SK-N-SH (cell line): ENCODE data around the gene ZCCHC14. TPM values are rescaled to one million over a fixed set of nuclear protein-coding genes. Genes with fewer than 3 reads are reported as not detected.
A peak's percentile ranks its signal among the peaks of the same experiment; 100 is the strongest.
"Not testable (repeated sequence)": the region's sequence is repeated elsewhere in the genome, so short reads cannot be mapped to it uniquely, and the experiment has no call there.

Source experiments
- CTCF ChIA-PET: fragments of 300-600, 350-600 bp; formaldehyde crosslinking; extraction: SDS; loops from one replicate; lab custom pipeline; 2021; lab: Yijun Ruan, JAX
- POLR2A ChIA-PET: fragments of 350-600 bp; sonication (Branson Sonifier 250); formaldehyde crosslinking; extraction: SDS; loops from one replicate; lab custom pipeline; 2020; ENCODE audit warnings: antibody characterized with exemption, inconsistent platforms; lab: Yijun Ruan, JAX
- DNase-seq: peaks from one replicate; pipeline ENCODE4 v3.0.0; 2012
- H2AFZ ChIP-seq: fragments of 200-600 bp; sonication (generic); 2 replicates; pipeline ENCODE4 v1.8.1; 2016; ENCODE audit warnings: antibody characterized with exemption, mild to moderate bottlenecking, low read depth
- H3F3A ChIP-seq: fragments of 200-600 bp; sonication (generic); replicated peaks from 2 replicates; pipeline ENCODE3; 2016; ENCODE audit warnings: antibody characterized with exemption, mild to moderate bottlenecking; ENCODE audit not compliant: insufficient read depth
- H3K27ac ChIP-seq, 2 experiments: fragments of 200-500 bp in 1 of 2; fragments of 200-600 bp in 1 of 2; sonication (Bioruptor generic) in 1 of 2; sonication (generic), shearing (Covaris generic) in 1 of 2; 2 replicates each; pipeline versions ENCODE4 v1.5.1 to v1.6.1; 2014 to 2016; ENCODE audit warnings: low read depth in 2 of 2, inconsistent platforms in 1 of 2, low read length in 1 of 2, mild to moderate bottlenecking in 1 of 2, mixed read lengths in 1 of 2
- H3K27me3 ChIP-seq: fragments of 200-600 bp; sonication (generic), shearing (Covaris generic); 2 replicates; pipeline ENCODE4 v1.6.1; 2016; ENCODE audit warnings: mixed run types; ENCODE audit not compliant: insufficient read depth
- H3K36me3 ChIP-seq, 2 experiments: fragments of 200-500 bp in 1 of 2; fragments of 200-600 bp in 1 of 2; sonication (Bioruptor generic) in 1 of 2; sonication (generic) in 1 of 2; replicated peaks in 1 of 2; 2 replicates each; pipeline versions ENCODE3 to v1.5.1; 2014 to 2016; ENCODE audit warnings: low read length in 1 of 2, mild to moderate bottlenecking in 1 of 2; ENCODE audit not compliant: insufficient read depth in 2 of 2, control insufficient read depth in 1 of 2
- H3K4me1 ChIP-seq, 2 experiments: fragments of 200-500 bp in 1 of 2; fragments of 200-600 bp in 1 of 2; sonication (Bioruptor generic) in 1 of 2; sonication (generic), shearing (Covaris generic) in 1 of 2; 2 replicates each; pipeline versions ENCODE4 v1.5.1 to v1.6.1; 2014 to 2016; ENCODE audit warnings: low read depth in 1 of 2, low read length in 1 of 2, mixed run types in 1 of 2; ENCODE audit not compliant: insufficient read depth in 2 of 2, control insufficient read depth in 1 of 2
- H3K4me2 ChIP-seq: fragments of 200-600 bp; sonication (generic), shearing (Covaris generic); 2 replicates; pipeline ENCODE4 v1.6.1; 2017; ENCODE audit warnings: mixed run types
- H3K4me3 ChIP-seq, 2 experiments: fragments of 200-500 bp in 1 of 2; fragments of 200-600 bp in 1 of 2; sonication (Bioruptor generic) in 1 of 2; sonication (generic), shearing (Covaris generic) in 1 of 2; 2 replicates each; pipeline versions ENCODE4 v1.5.1 to v1.8.1; 2014 to 2016; ENCODE audit warnings: low read depth in 2 of 2, inconsistent platforms in 1 of 2, low read length in 1 of 2, mild to moderate bottlenecking in 1 of 2, mixed read lengths in 1 of 2, moderate library complexity in 1 of 2
- H3K79me2 ChIP-seq: fragments of 200-600 bp; sonication (generic); 2 replicates; pipeline ENCODE4 v1.8.1; 2017; ENCODE audit warnings: mild to moderate bottlenecking; ENCODE audit not compliant: insufficient read depth
- H3K9ac ChIP-seq: fragments of 200-600 bp; sonication (generic); 2 replicates; pipeline ENCODE4 v1.6.1; 2017; ENCODE audit warnings: mixed run types
- H3K9me2 ChIP-seq: fragments of 200-600 bp; sonication (generic); 2 replicates; pipeline ENCODE4 v1.6.1; 2017; ENCODE audit warnings: mixed run types
- H3K9me3 ChIP-seq: fragments of 200-600 bp; sonication (generic); 2 replicates; pipeline ENCODE4 v1.6.1; 2017; ENCODE audit warnings: mixed run types, mild to moderate bottlenecking, moderate library complexity
- H4K20me1 ChIP-seq: fragments of 200-600 bp; sonication (generic); 2 replicates; pipeline ENCODE4 v1.6.1; 2017; ENCODE audit warnings: mild to moderate bottlenecking, mixed run types; ENCODE audit not compliant: insufficient read depth
- CTCF ChIP-seq: fragments of 200-600 bp; sonication (generic); IDR thresholded peaks from 2 replicates; pipeline ENCODE4 v1.6.1; 2017; ENCODE audit warnings: antibody characterized with exemption, mild to moderate bottlenecking, moderate library complexity
- FOXM1 ChIP-seq: IDR thresholded peaks from 2 replicates; pipeline ENCODE4 v1.4.0; 2012; ENCODE audit warnings: low read depth, mild to moderate bottlenecking
- GATA2 ChIP-seq: sonication (generic); formaldehyde crosslinking; IDR thresholded peaks from 2 replicates; pipeline ENCODE4 v1.5.0; 2020; ENCODE audit warnings: mild to moderate bottlenecking, missing genetic modification reagents
- MXI1 ChIP-seq: IDR thresholded peaks from 2 replicates; pipeline ENCODE4 v1.6.1; 2012; ENCODE audit warnings: mild to moderate bottlenecking, low read depth, low read length, improper control_type of control experiment
- NFIC ChIP-seq: IDR thresholded peaks from 2 replicates; pipeline ENCODE4 v1.4.0; 2012; ENCODE audit warnings: borderline replicate concordance
- RAD21 ChIP-seq: IDR thresholded peaks from 2 replicates; pipeline ENCODE4 v1.6.1; 2012; ENCODE audit warnings: mild to moderate bottlenecking, low read length
- REST ChIP-seq: IDR thresholded peaks from 2 replicates; pipeline ENCODE4 v1.6.1; 2012; ENCODE audit warnings: mild to moderate bottlenecking, low read depth, low read length, moderate library complexity
- SMC3 ChIP-seq: IDR thresholded peaks from 2 replicates; pipeline ENCODE4 v1.6.1; 2012; ENCODE audit warnings: low read depth, low read length, improper control_type of control experiment
- TEAD4 ChIP-seq: IDR thresholded peaks from 2 replicates; pipeline ENCODE4 v1.4.0; 2012; ENCODE audit warnings: mild to moderate bottlenecking, borderline replicate concordance; ENCODE audit not compliant: insufficient read depth
- WGBS: methylation state at CpG from one replicate; pipeline ENCODE4 v1.1.6; 2017; ENCODE audit warnings: low lambda C conversion rate; 5-methylcytosine and 5-hydroxymethylcytosine counted together
- polyA plus RNA-seq, 3 experiments: library from polyadenylated mRNA; depleted of rRNA; stranded (reverse); fragments of >200 nt; gene quantifications; 2 replicates each; pipeline ENCODE4 v1.2.3, GENCODE V29; 2012

Gene ZCCHC14
- polyA plus RNA-seq, 1 of the 3 experiments (the other 2 are of a cell fraction), result 5.7 TPM

DNA sequence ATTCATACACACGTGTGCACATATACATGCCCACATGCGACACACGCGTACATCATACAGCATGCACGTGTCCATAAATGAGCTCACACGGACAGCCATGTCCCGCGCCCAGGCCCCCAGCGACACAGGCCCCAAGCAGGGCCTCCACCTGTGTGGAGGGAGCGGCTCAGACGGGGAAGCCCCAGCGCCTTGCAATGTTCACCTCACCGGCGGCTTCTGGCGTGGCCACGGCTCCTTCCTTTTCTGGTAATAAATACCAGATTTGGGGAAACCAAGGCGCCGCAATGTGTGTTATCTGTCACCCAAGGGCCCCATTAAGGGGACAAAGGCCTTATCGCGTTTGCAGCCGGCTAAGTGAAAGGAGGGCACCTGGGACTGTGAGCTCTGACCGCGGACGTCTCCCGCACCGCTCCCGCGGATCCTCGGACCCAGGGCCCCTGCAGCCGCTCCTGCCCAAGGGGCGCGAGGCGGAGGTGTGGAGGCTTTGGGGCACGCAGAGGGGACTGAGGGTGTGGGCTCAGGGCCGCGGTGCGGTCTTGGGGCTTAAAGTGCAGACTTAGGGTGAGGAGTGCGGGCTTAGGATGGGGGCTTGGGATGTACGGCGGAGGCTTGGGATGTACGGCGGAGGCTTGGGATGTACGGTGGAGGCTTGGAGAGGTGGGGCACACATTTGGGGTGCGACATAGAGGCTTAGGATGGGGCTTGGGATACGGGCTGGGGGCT, 1.9 kb downstream of the ZCCHC14 start:
- not testable (repeated sequence) for H3K27me3 ChIP-seq, H3K9me2 ChIP-seq, H3K27ac ChIP-seq, H2AFZ ChIP-seq, H3K9me3 ChIP-seq, H3K36me3 ChIP-seq, H3F3A ChIP-seq, DNase-seq
- Histone ChIP-seq H4K20me1 (peaks cover 60% of the 10 kb centered on the region), H3K4me2 (peak overlapping the region; percentile 82), H3K4me3 (peak overlapping the region; percentile 59 to 64), H3K9ac (peak overlapping the region; percentile 48; the same call in 1 of the 2 replicates), H3K79me2 (peaks cover 59% of the 10 kb centered on the region), H3K4me1 (peaks cover 17 to 47% of the 10 kb centered on the region in 2 experiments)
- peak; percentile 80; the same call in 1 of the 2 replicates for TF ChIP-seq MXI1
- POLR2A ChIA-PET, result interaction anchor here (0.6 to 1.1 kb wide), 4 partner anchors 16 to 49 kb away, joined by 3 read pairs; no protein-coding TSS in a partner anchor
- 30% methylated on average over 26 of the region's 45 CpGs for WGBS
- CTCF ChIA-PET, result interaction anchor here (0.7 to 2.4 kb wide), 7 partner anchors 18 to 98 kb away, joined by 3 to 10 read pairs (median 5); no protein-coding TSS in a partner anchor

- 18% methylated on average over 16 of the region's 16 CpGs for WGBS
- Histone ChIP-seq H3K27ac (no peak overlapping the region; a peak in 1 of 4 replicates), H3K79me2 (peaks cover 66% of the 10 kb centered on the region), H3K4me3 (peak overlapping the region; percentile 59 to 64), H3K36me3 (no peaks in the 10 kb centered on the region)
- TF ChIP-seq NFIC (0 out of 2 replicates have a peak, but pooled peaks have one; percentile 6), FOXM1 (no peak)
- TF ChIP-seq, all 33 proteins: peak for 1
- no peaks in the 10 kb centered on the region for H3F3A ChIP-seq
- no peaks in the 10 kb centered on the region for H3K9me2 ChIP-seq
- no peak for DNase-seq
- no peaks in the 10 kb centered on the region for H3K27me3 ChIP-seq
- peak overlapping the region; percentile 82 for H3K4me2 ChIP-seq
- H3K9me3 ChIP-seq, result no peaks in the 10 kb centered on the region
- peaks cover 67% of the 10 kb centered on the region for H4K20me1 ChIP-seq
- peak overlapping the region; percentile 48; the same call in 1 of the 2 replicates for H3K9ac ChIP-seq
- ChIA-PET POLR2A (interaction anchor here (0.6 kb wide), 2 partner anchors 51 to 98 kb away, joined by 3 read pairs; no protein-coding TSS in a partner anchor), CTCF (interaction anchor here (1.3 to 2.4 kb wide), 5 partner anchors 25 to 146 kb away, joined by 3 to 10 read pairs (median 8); no protein-coding TSS in a partner anchor)
- H2AFZ ChIP-seq, result no peak overlapping the region
- peaks cover 23 to 50% of the 10 kb centered on the region in 2 experiments for H3K4me1 ChIP-seq
Measured at GRCh38 chr16:87490096-87490798, 2.6 kb downstream of the ZCCHC14 start.

GRCh38 chr16:87489434-87490045, 3.3 kb downstream of the ZCCHC14 start:
- ChIA-PET CTCF (interaction anchor here (1.3 to 1.9 kb wide), 3 partner anchors 73 to 147 kb away, joined by 3 to 8 read pairs (median 4); no protein-coding TSS in a partner anchor), POLR2A (interaction anchor here (0.6 kb wide), 1 partner anchor 99 kb away, joined by 3 read pairs; no protein-coding TSS in a partner anchor)
- H3K9ac ChIP-seq, result peak overlapping the region; percentile 48; the same call in 1 of the 2 replicates
- no peak overlapping the region for H3K27ac ChIP-seq
- DNase-seq, result no peak
- 63% methylated on average over 6 of the region's 6 CpGs for WGBS
- H3K79me2 ChIP-seq, result peaks cover 73% of the 10 kb centered on the region
- H3K9me2 ChIP-seq, result no peaks in the 10 kb centered on the region
- H3F3A ChIP-seq, result no peaks in the 10 kb centered on the region
- H3K9me3 ChIP-seq, result no peaks in the 10 kb centered on the region
- H3K4me3 ChIP-seq, result peak overlapping the region; percentile 59 to 64
- H3K27me3 ChIP-seq, result no peaks in the 10 kb centered on the region
- no peaks in the 10 kb centered on the region for H3K36me3 ChIP-seq
- H2AFZ ChIP-seq, result no peak overlapping the region
- H3K4me1 ChIP-seq, result peaks cover 23 to 55% of the 10 kb centered on the region in 2 experiments
- peak overlapping the region; percentile 82 for H3K4me2 ChIP-seq
- H4K20me1 ChIP-seq, result peaks cover 73% of the 10 kb centered on the region
- no peak for TF ChIP-seq MXI1
- TF ChIP-seq RAD21, result no peak
- TF ChIP-seq CTCF, result no peak
- TF ChIP-seq SMC3, result no peak
- no peak for TF ChIP-seq REST
- TF ChIP-seq GATA2 (CRISPR knock-in tag), result no peak
- TF ChIP-seq TEAD4, result no peak
- TF ChIP-seq NFIC, result no peak
